ENCODE data around the gene PPFIA4.

The PPFIA4 gene

GRCh38 chr1:203114202-203114601 lies 87.9 kb downstream of the PPFIA4 start:
- no peaks in the 10 kb centered on the region for H3K36me3 ChIP-seq (ENCODE audit: control insufficient read depth, insufficient read depth, low read length)
- H3K4me1 ChIP-seq (ENCODE audit: control insufficient read depth, insufficient read depth, low read length, poor library complexity, severe bottlenecking) = no peaks in the 10 kb centered on the region
- H3K27me3 ChIP-seq (replicated peaks; ENCODE audit: control insufficient read depth, insufficient read depth, low read length, poor library complexity, severe bottlenecking) = no peaks in the 10 kb centered on the region
- H3K4me3 ChIP-seq (ENCODE audit: insufficient read depth, low read depth, low read length, poor library complexity, severe bottlenecking) = no peak overlapping the region
- DNase-seq = no peak
- no peak overlapping the region for H3K27ac ChIP-seq (ENCODE audit: insufficient read depth, low read length, poor library complexity, severe bottlenecking)
- H3K9me3 ChIP-seq (ENCODE audit: control insufficient read depth, low read length) = no peaks in the 10 kb centered on the region

- H3K9me3 ChIP-seq (ENCODE audit: control insufficient read depth, low read length) = no peaks in the 10 kb centered on the region
- no peak overlapping the region for H3K27ac ChIP-seq (ENCODE audit: insufficient read depth, low read length, poor library complexity, severe bottlenecking)
- no peaks in the 10 kb centered on the region for H3K27me3 ChIP-seq (replicated peaks; ENCODE audit: control insufficient read depth, insufficient read depth, low read length, poor library complexity, severe bottlenecking)
- no peak overlapping the region for H3K4me3 ChIP-seq (ENCODE audit: insufficient read depth, low read depth, low read length, poor library complexity, severe bottlenecking)
- no peak for DNase-seq
- no peaks in the 10 kb centered on the region for H3K4me1 ChIP-seq (ENCODE audit: control insufficient read depth, insufficient read depth, low read length, poor library complexity, severe bottlenecking)
- no peaks in the 10 kb centered on the region for H3K36me3 ChIP-seq (ENCODE audit: control insufficient read depth, insufficient read depth, low read length)
Observed at GRCh38 chr1:203116091-203116820, 90.0 kb downstream of the PPFIA4 start.

DNA sequence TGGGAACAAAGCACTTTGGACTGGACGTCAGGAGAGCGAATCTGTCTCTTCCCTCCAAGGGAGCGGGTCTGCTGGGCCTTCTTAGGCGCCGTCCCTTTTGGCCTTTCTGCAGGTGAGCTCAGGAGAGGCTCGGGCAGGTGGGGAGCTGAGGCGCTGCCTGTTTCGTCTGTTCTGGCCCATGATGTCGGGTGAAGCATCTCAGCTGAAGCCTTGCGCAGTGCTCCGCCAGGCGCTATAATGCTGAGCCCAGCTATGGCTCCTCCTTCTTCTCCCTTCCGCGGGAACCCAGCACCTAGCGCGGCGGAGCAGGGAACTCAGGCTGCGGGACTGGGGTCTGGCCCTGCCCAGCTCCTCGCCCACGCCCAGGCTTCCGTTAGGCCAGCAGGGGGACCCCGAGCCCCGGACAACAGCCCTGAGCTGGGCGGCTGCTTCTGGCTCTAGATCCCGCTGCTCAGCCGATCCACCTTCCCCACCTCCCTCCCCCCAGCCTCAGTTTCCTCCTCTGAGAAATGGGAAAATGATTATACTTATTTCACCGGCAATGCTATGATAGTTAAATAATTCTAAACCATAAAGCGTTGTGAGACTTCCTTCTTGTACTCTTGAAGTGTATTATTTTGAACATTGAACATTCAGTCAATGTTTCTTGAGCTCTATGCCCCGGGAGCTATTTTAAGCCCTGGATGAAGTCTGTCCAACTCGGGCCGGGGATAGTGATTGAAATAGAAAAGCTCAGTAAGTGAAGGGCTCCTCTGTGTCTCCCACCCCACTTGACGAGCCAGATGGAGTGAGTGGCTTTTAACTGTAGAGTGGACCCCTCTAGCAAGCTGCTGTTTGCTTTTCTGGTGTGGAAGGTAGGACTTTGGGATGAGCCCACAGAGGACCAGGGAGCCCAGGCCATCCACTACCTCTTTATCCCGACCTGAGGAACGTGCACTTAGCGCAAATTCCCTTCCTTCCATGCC lies 91.6 kb downstream of the PPFIA4 start:
- Histone ChIP-seq H3K27ac (ENCODE audit: insufficient read depth, low read length, poor library complexity, severe bottlenecking) (no peak overlapping the region), H3K27me3 (replicated peaks; ENCODE audit: control insufficient read depth, insufficient read depth, low read length, poor library complexity, severe bottlenecking) (no peaks in the 10 kb centered on the region), H3K36me3 (ENCODE audit: control insufficient read depth, insufficient read depth, low read length) (no peaks in the 10 kb centered on the region), H3K4me3 (ENCODE audit: insufficient read depth, low read depth, low read length, poor library complexity, severe bottlenecking) (no peak overlapping the region), H3K4me1 (ENCODE audit: control insufficient read depth, insufficient read depth, low read length, poor library complexity, severe bottlenecking) (no peaks in the 10 kb centered on the region), H3K9me3 (ENCODE audit: control insufficient read depth, low read length) (no peaks in the 10 kb centered on the region)
- DNase-seq = no peak

DNA sequence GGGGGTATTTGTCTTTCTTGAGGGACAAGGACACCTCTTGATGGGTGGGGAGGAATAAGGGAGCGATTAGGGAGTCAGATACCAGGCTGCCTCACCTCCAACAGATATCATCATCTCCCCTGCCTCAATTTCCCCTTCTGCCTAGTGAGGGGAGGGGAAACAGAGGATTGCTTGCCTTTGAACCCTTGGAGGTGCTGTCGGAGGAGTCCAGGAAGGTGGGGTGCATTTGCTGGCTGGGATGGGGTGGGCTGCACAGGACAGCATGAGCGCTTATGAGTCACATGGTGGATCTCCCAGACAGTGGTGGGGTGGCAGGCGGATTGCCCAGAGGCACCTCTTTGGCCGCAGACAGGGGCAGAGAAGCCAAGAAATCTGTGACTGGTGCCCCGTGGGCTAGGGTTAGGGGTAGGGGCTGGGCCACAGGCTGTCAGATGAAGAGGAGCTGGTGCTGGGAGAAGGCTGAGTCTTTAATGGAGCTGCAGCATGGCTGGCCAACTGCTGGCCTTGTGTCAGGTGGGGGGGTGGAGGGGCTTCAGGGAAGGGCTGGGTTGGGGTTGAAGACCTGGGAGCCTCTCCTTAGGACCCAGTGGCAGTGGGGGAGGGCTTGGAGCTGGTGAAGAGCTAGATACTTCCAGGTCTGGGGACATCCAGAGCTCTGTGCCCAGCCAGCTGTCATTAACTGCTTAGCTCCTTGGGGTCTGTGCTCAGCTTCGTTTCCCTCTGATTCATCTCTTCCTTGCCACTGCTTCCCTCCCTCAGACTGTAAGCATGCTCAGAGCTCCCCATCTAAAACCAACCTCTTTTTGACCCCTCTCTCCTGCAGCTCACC lies 94.2 kb downstream of the PPFIA4 start:
- no peaks in the 10 kb centered on the region for H3K27me3 ChIP-seq (replicated peaks; ENCODE audit: control insufficient read depth, insufficient read depth, low read length, poor library complexity, severe bottlenecking)
- H3K4me1 ChIP-seq (ENCODE audit: control insufficient read depth, insufficient read depth, low read length, poor library complexity, severe bottlenecking) = no peaks in the 10 kb centered on the region
- H3K27ac ChIP-seq (ENCODE audit: insufficient read depth, low read length, poor library complexity, severe bottlenecking) = no peak overlapping the region
- DNase-seq = no peak
- H3K36me3 ChIP-seq (ENCODE audit: control insufficient read depth, insufficient read depth, low read length) = no peaks in the 10 kb centered on the region
- no peak overlapping the region for H3K4me3 ChIP-seq (ENCODE audit: insufficient read depth, low read depth, low read length, poor library complexity, severe bottlenecking)
- H3K9me3 ChIP-seq (ENCODE audit: control insufficient read depth, low read length) = no peaks in the 10 kb centered on the region

DNA sequence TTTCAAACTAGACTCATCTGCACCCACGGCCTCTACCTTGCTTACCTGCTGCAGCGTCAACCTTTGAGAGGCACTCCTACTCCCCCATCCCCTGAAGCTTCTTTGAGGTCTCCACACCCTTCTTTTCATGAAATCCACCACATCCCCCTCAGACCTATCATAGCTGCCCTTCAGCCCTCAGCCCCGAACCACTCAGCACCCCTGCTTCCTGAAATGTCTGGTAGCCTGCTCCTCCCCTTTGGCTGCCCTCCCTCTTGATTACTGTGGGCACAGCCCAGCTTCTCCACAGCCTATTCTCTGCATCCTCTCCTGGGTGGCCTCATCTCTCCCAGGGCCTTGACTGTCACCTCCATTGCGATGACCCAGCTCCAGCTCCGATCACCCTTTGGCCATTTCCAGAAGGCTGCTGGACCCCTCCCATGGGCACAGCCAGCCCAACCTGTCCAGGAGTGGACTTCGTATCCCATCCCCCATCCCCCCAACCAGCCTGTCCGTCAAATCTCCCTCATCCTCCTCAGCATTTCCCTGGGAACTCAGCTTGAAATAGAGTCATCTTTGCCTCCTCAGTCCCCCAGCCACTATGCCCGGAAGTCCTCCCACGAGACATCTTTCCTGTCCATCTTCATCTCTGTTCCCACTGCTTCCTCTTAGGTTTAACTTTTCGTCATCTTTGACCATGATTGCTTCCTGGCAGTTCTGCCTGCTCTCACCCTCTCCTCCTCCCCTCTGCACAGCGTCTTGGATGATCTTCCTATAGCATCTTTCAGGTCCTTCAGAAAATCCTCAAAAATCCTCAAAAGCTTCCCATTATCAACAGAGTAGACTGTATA lies 95.1 kb downstream of the PPFIA4 start:
- no peak overlapping the region for H3K4me3 ChIP-seq (ENCODE audit: insufficient read depth, low read depth, low read length, poor library complexity, severe bottlenecking)
- H3K4me1 ChIP-seq (ENCODE audit: control insufficient read depth, insufficient read depth, low read length, poor library complexity, severe bottlenecking) = no peaks in the 10 kb centered on the region
- H3K27me3 ChIP-seq (replicated peaks; ENCODE audit: control insufficient read depth, insufficient read depth, low read length, poor library complexity, severe bottlenecking) = peaks cover 4% of the 10 kb centered on the region
- no peaks in the 10 kb centered on the region for H3K36me3 ChIP-seq (ENCODE audit: control insufficient read depth, insufficient read depth, low read length)
- H3K27ac ChIP-seq (ENCODE audit: insufficient read depth, low read length, poor library complexity, severe bottlenecking) = no peak overlapping the region
- no peak for DNase-seq
- no peaks in the 10 kb centered on the region for H3K9me3 ChIP-seq (ENCODE audit: control insufficient read depth, low read length)

- Histone ChIP-seq H3K4me3 (ENCODE audit: insufficient read depth, low read depth, low read length, poor library complexity, severe bottlenecking) (no peak overlapping the region), H3K27ac (ENCODE audit: insufficient read depth, low read length, poor library complexity, severe bottlenecking) (no peak overlapping the region), H3K9me3 (ENCODE audit: control insufficient read depth, low read length) (no peaks in the 10 kb centered on the region), H3K4me1 (ENCODE audit: control insufficient read depth, insufficient read depth, low read length, poor library complexity, severe bottlenecking) (no peaks in the 10 kb centered on the region), H3K27me3 (replicated peaks; ENCODE audit: control insufficient read depth, insufficient read depth, low read length, poor library complexity, severe bottlenecking) (peaks cover 10% of the 10 kb centered on the region), H3K36me3 (ENCODE audit: control insufficient read depth, insufficient read depth, low read length) (no peaks in the 10 kb centered on the region)
- no peak for DNase-seq
Observed at GRCh38 chr1:203122159-203122558, 95.9 kb downstream of the PPFIA4 start.

GRCh38 chr1:203124011-203124410 lies 97.7 kb downstream of the PPFIA4 start:
- no peak overlapping the region for H3K27ac ChIP-seq (ENCODE audit: insufficient read depth, low read length, poor library complexity, severe bottlenecking)
- H3K36me3 ChIP-seq (ENCODE audit: control insufficient read depth, insufficient read depth, low read length) = no peaks in the 10 kb centered on the region
- peaks cover 11% of the 10 kb centered on the region for H3K27me3 ChIP-seq (replicated peaks; ENCODE audit: control insufficient read depth, insufficient read depth, low read length, poor library complexity, severe bottlenecking)
- no peaks in the 10 kb centered on the region for H3K9me3 ChIP-seq (ENCODE audit: control insufficient read depth, low read length)
- DNase-seq = no peak
- H3K4me3 ChIP-seq (ENCODE audit: insufficient read depth, low read depth, low read length, poor library complexity, severe bottlenecking) = no peak overlapping the region
- H3K4me1 ChIP-seq (ENCODE audit: control insufficient read depth, insufficient read depth, low read length, poor library complexity, severe bottlenecking) = peaks cover 5% of the 10 kb centered on the region

GRCh38 chr1:203124546-203125317 lies 98.4 kb downstream of the PPFIA4 start:
- DNase-seq = no peak
- Histone ChIP-seq H3K27ac (ENCODE audit: insufficient read depth, low read length, poor library complexity, severe bottlenecking) (no peak overlapping the region), H3K4me1 (ENCODE audit: control insufficient read depth, insufficient read depth, low read length, poor library complexity, severe bottlenecking) (peaks cover 5% of the 10 kb centered on the region), H3K27me3 (replicated peaks; ENCODE audit: control insufficient read depth, insufficient read depth, low read length, poor library complexity, severe bottlenecking) (peaks cover 11% of the 10 kb centered on the region), H3K9me3 (ENCODE audit: control insufficient read depth, low read length) (no peaks in the 10 kb centered on the region), H3K4me3 (ENCODE audit: insufficient read depth, low read depth, low read length, poor library complexity, severe bottlenecking) (no peak overlapping the region), H3K36me3 (ENCODE audit: control insufficient read depth, insufficient read depth, low read length) (no peaks in the 10 kb centered on the region)
